Endothelial cell of umbilical vein (primary cell): Measurements from ENCODE around the gene N4BP2L1.

Experiments used
- CTCF ChIP-seq, 2 donors: IDR thresholded peaks; 1 replicate in 1 of 2; 2 replicates in 1 of 2; pipeline ENCODE4 v1.5.1; 2011; ENCODE audit warnings: low read length in 2 of 2, mild to moderate bottlenecking in 2 of 2, moderate library complexity in 2 of 2, control low read depth in 1 of 2, inconsistent platforms in 1 of 2, low read depth in 1 of 2; ENCODE audit not compliant: insufficient read depth in 1 of 2; ENCODE audit errors: extremely low read depth in 1 of 2
- EZH2 ChIP-seq: IDR thresholded peaks from 2 replicates; pipeline ENCODE4 v1.6.1; 2012; ENCODE audit warnings: borderline replicate concordance, low read depth, mild to moderate bottlenecking, moderate library complexity, low read length, inconsistent platforms; ENCODE audit not compliant: severe bottlenecking
- FOS ChIP-seq: IDR thresholded peaks from 2 replicates; pipeline ENCODE4 v1.6.1; 2011; ENCODE audit warnings: mild to moderate bottlenecking, low read length, moderate library complexity, borderline replicate concordance; ENCODE audit not compliant: insufficient read depth
- GATA2 ChIP-seq: IDR thresholded peaks from 2 replicates; pipeline ENCODE4 v1.7.0; 2011; ENCODE audit warnings: low read depth, mild to moderate bottlenecking, moderate library complexity, mixed read lengths, low read length; ENCODE audit not compliant: insufficient read length, insufficient read depth
- JUN ChIP-seq: IDR thresholded peaks from 2 replicates; pipeline ENCODE4 v1.6.1; 2011; ENCODE audit warnings: borderline replicate concordance, low read depth; ENCODE audit not compliant: insufficient read length, insufficient read depth
- MAX ChIP-seq: IDR thresholded peaks from 2 replicates; pipeline ENCODE4 v1.6.1; 2011; ENCODE audit not compliant: insufficient read depth, insufficient read length
- MYC ChIP-seq: IDR thresholded peaks from one replicate; pipeline ENCODE4 v1.6.1; 2011; ENCODE audit warnings: mild to moderate bottlenecking, low read depth, low read length
- POLR2A ChIP-seq: IDR thresholded peaks from 2 replicates; pipeline ENCODE4 v1.6.1; 2012; ENCODE audit warnings: low read depth, mild to moderate bottlenecking, control low read depth, low read length
- POLR2AphosphoS5 ChIP-seq: IDR thresholded peaks from 2 replicates; pipeline ENCODE4 v1.6.1; 2012; ENCODE audit warnings: low read depth, mild to moderate bottlenecking, control low read depth, low read length, moderate library complexity; ENCODE audit not compliant: insufficient read depth

GRCh38 chr13:32390484-32390883 lies 37.4 kb downstream of the N4BP2L1 start:
- no peak for TF ChIP-seq EZH2
- TF ChIP-seq CTCF (IDR thresholded peaks at IDR 0.05; ENCODE audit: extremely low read depth in 1 of 2, insufficient read depth in 1 of 2, low read depth in 1 of 2, low read length in 2 of 2): no peak
- TF ChIP-seq POLR2AphosphoS5: no peak
- no peak for TF ChIP-seq JUN
- no peak for TF ChIP-seq GATA2
- TF ChIP-seq POLR2A: no peak
- TF ChIP-seq FOS: no peak
- no peak for TF ChIP-seq MAX
- TF ChIP-seq MYC: no peak
